H1 (cell line): ENCODE data around the gene MAP9. TPM values are rescaled to one million over a fixed set of nuclear protein-coding genes. Genes with fewer than 3 reads are reported as not detected.

Source experiments
- CTCF ChIA-PET: fragments of 300-600 bp; sonication (Branson Sonifier 250); formaldehyde crosslinking; loops from one replicate; lab custom pipeline; 2021; ENCODE audit not compliant: partially characterized antibody; lab: Charles Lee
- POLR2A ChIA-PET: fragments of 300-600 bp; sonication (Branson Sonifier 250); formaldehyde crosslinking; loops from one replicate; lab custom pipeline; 2021; ENCODE audit warnings: inconsistent platforms; ENCODE audit not compliant: partially characterized antibody; lab: Charles Lee
- DNase-seq, 2 experiments: peaks; one replicate each; pipeline versions ENCODE4 v3.0.0 to v3.0.0-alpha.2; 2010 to 2022; ENCODE audit warnings: low spot score in 2 of 2, low read depth in 1 of 2, mixed read lengths in 1 of 2
- FAIRE-seq: peaks from 2 replicates; lab custom pipeline; 2011; peaks lifted over from hg19 to GRCh38; lab: Jason Lieb, UNC
- H2AFZ ChIP-seq: 2 replicates; pipeline ENCODE4 v1.8.1; 2012; ENCODE audit warnings: low read length, inconsistent platforms
- H2AK5ac ChIP-seq: 2 replicates; pipeline ENCODE4 v1.6.1; 2013; ENCODE audit warnings: low read depth, low read length
- H2BK120ac ChIP-seq: replicated peaks from 2 replicates; pipeline ENCODE3; 2013; ENCODE audit warnings: low read depth, low read length, inconsistent platforms
- H2BK12ac ChIP-seq: 2 replicates; pipeline ENCODE4 v1.6.1; 2013; ENCODE audit warnings: low read depth, low read length
- H2BK15ac ChIP-seq: 2 replicates; pipeline ENCODE4 v1.6.1; 2013; ENCODE audit warnings: low read length
- H2BK20ac ChIP-seq: 2 replicates; pipeline ENCODE4 v1.6.1; 2013; ENCODE audit warnings: low read length
- H2BK5ac ChIP-seq: 2 replicates; pipeline ENCODE4 v1.6.1; 2013; ENCODE audit warnings: low read depth, low read length
- H3K14ac ChIP-seq: 2 replicates; pipeline ENCODE4 v1.6.1; 2013; ENCODE audit warnings: inconsistent platforms; ENCODE audit not compliant: insufficient read length
- H3K18ac ChIP-seq: 2 replicates; pipeline ENCODE4 v1.6.1; 2013; ENCODE audit warnings: low read length; ENCODE audit errors: extremely low read depth
- H3K23ac ChIP-seq: 2 replicates; pipeline ENCODE4 v1.6.1; 2013; ENCODE audit warnings: inconsistent platforms; ENCODE audit not compliant: insufficient read length
- H3K23me2 ChIP-seq: 2 replicates; pipeline ENCODE4 v1.6.1; 2013; ENCODE audit warnings: low read depth, low read length
- H3K27ac ChIP-seq: 2 replicates; pipeline ENCODE4 v1.6.1; 2011; ENCODE audit warnings: low read depth, low read length, inconsistent platforms
- H3K27me3 ChIP-seq, 4 experiments: replicated peaks in 1 of 4; 1 replicate in 1 of 4; 2 replicates in 3 of 4; pipeline versions ENCODE4 v1.6.1 to v1.8.1; 2011 to 2013; ENCODE audit warnings: low read length in 3 of 4, mild to moderate bottlenecking in 3 of 4, inconsistent platforms in 2 of 4, mixed read lengths in 2 of 4, moderate library complexity in 1 of 4; ENCODE audit not compliant: control insufficient read depth in 3 of 4, insufficient read depth in 3 of 4; ENCODE audit errors: extremely low read depth in 1 of 4
- H3K36me3 ChIP-seq, 4 experiments: 2 replicates each; pipeline versions ENCODE4 v1.6.1 to v1.8.1; 2011 to 2013; ENCODE audit warnings: mild to moderate bottlenecking in 4 of 4, low read length in 3 of 4, moderate library complexity in 2 of 4, control low read depth in 1 of 4, inconsistent platforms in 1 of 4; ENCODE audit not compliant: insufficient read depth in 4 of 4, control insufficient read depth in 2 of 4
- H3K4ac ChIP-seq: replicated peaks from 2 replicates; pipeline ENCODE3; 2013; ENCODE audit warnings: low read length, low read depth, mixed read lengths, inconsistent platforms; ENCODE audit not compliant: insufficient read length
- H3K4me1 ChIP-seq, 4 experiments: replicated peaks in 1 of 4; 1 replicate in 1 of 4; 2 replicates in 3 of 4; pipeline versions ENCODE4 v1.6.1 to v1.8.1; 2011 to 2013; ENCODE audit warnings: low read length in 3 of 4, inconsistent platforms in 2 of 4, mixed read lengths in 1 of 4; ENCODE audit not compliant: insufficient read depth in 4 of 4, control insufficient read depth in 3 of 4
- H3K4me2 ChIP-seq, 2 experiments: 2 replicates each; pipeline versions ENCODE4 v1.6.1 to v1.8.1; 2011 to 2013; ENCODE audit warnings: low read depth in 2 of 2, low read length in 2 of 2, control low read depth in 1 of 2, inconsistent platforms in 1 of 2, mild to moderate bottlenecking in 1 of 2; ENCODE audit not compliant: insufficient read depth in 1 of 2
- H3K4me3 ChIP-seq, 4 experiments: fragments of 200-600, 300-600 bp in 1 of 4; sonication (generic), shearing (Covaris generic), sonication (Bioruptor Twin) in 1 of 4; 2 replicates each; pipeline versions ENCODE4 v1.5.1 to v1.8.1; 2011 to 2016; ENCODE audit warnings: low read length in 4 of 4, low read depth in 3 of 4, control low read depth in 2 of 4, inconsistent platforms in 2 of 4, mild to moderate bottlenecking in 2 of 4, mixed read lengths in 1 of 4, moderate library complexity in 1 of 4; ENCODE audit not compliant: insufficient read depth in 2 of 4; ENCODE audit errors: extremely low read depth in 1 of 4
- H3K56ac ChIP-seq: replicated peaks from 2 replicates; pipeline ENCODE3; 2013; ENCODE audit warnings: low read depth, mild to moderate bottlenecking, mixed read lengths, low read length, inconsistent platforms; ENCODE audit not compliant: insufficient read length
- H3K79me1 ChIP-seq: 2 replicates; pipeline ENCODE4 v1.6.1; 2013; ENCODE audit warnings: low read depth, low read length, control low read depth
- H3K79me2 ChIP-seq, 2 experiments: 2 replicates each; pipeline versions ENCODE4 v1.6.1 to v1.8.1; 2012 to 2013; ENCODE audit warnings: low read length in 2 of 2, mild to moderate bottlenecking in 2 of 2, inconsistent platforms in 1 of 2; ENCODE audit not compliant: insufficient read depth in 2 of 2, control insufficient read depth in 1 of 2
- H3K9ac ChIP-seq, 4 experiments: replicated peaks in 1 of 4; 1 replicate in 1 of 4; 2 replicates in 3 of 4; pipeline versions ENCODE4 v1.6.1 to v1.8.1; 2011 to 2013; ENCODE audit warnings: low read depth in 3 of 4, low read length in 3 of 4, control low read depth in 2 of 4, mild to moderate bottlenecking in 2 of 4, moderate library complexity in 2 of 4, inconsistent platforms in 1 of 4; ENCODE audit errors: extremely low read depth in 1 of 4
- H3K9me3 ChIP-seq, 2 experiments: 2 replicates each; pipeline versions ENCODE4 v1.6.1 to v1.8.1; 2012 to 2013; ENCODE audit warnings: mild to moderate bottlenecking in 2 of 2, moderate library complexity in 2 of 2, control low read depth in 1 of 2, inconsistent platforms in 1 of 2, low read depth in 1 of 2, low read length in 1 of 2, mixed read lengths in 1 of 2; ENCODE audit not compliant: insufficient read depth in 2 of 2
- H4K20me1 ChIP-seq, 2 experiments: replicated peaks in 1 of 2; 2 replicates each; pipeline versions ENCODE3 to v1.8.1; 2011 to 2013; ENCODE audit warnings: inconsistent platforms in 2 of 2, low read length in 2 of 2, mild to moderate bottlenecking in 1 of 2; ENCODE audit not compliant: insufficient read depth in 2 of 2, control insufficient read depth in 1 of 2
- H4K5ac ChIP-seq: 2 replicates; pipeline ENCODE4 v1.6.1; 2013; ENCODE audit warnings: low read length, low read depth, mixed read lengths, inconsistent platforms; ENCODE audit not compliant: insufficient read length
- H4K8ac ChIP-seq: 2 replicates; pipeline ENCODE4 v1.8.0; 2013; ENCODE audit warnings: mild to moderate bottlenecking, moderate library complexity, low read length, inconsistent platforms; ENCODE audit not compliant: insufficient read depth; ENCODE audit errors: extremely low read depth
- H4K91ac ChIP-seq: replicated peaks from 2 replicates; pipeline ENCODE3; 2013; ENCODE audit warnings: low read length, mixed read lengths, inconsistent platforms; ENCODE audit not compliant: insufficient read length
- ATF2 ChIP-seq: IDR thresholded peaks from 2 replicates; pipeline ENCODE4 v1.6.1; 2012; ENCODE audit warnings: low read length, inconsistent platforms
- KDM1A ChIP-seq: fragments of 200-600, 300-600 bp; sonication (generic); IDR thresholded peaks from 2 replicates; pipeline ENCODE4 v1.7.1; 2016; ENCODE audit warnings: mild to moderate bottlenecking, low read length, borderline replicate concordance
- WGBS, 2 experiments: shearing (Covaris generic) in 1 of 2; methylation state at CpG; one replicate each; pipeline versions ENCODE4 v1.1.6 to v1.1.7; 2013 to 2015; ENCODE audit warnings: low lambda C conversion rate in 2 of 2, mixed read lengths in 2 of 2, inconsistent platforms in 1 of 2, low coverage in 1 of 2, missing lambda C conversion rate in 1 of 2; ENCODE audit not compliant: insufficient replicate concordance in 2 of 2, insufficient coverage in 1 of 2, insufficient read length in 1 of 2; ENCODE audit errors: extremely low coverage in 1 of 2, missing lambda C conversion rate in 1 of 2; 5-methylcytosine and 5-hydroxymethylcytosine counted together
- polyA plus RNA-seq, 7 experiments: library from polyadenylated mRNA; depleted of rRNA in 3 of 7; stranded (reverse) in 5 of 7; unstranded in 2 of 7; fragments of >200 nt in 5 of 7; fragments of 200-250 nt in 2 of 7; gene quantifications; 1 replicate in 5 of 7; 2 replicates in 1 of 7; 4 replicates in 1 of 7; pipeline versions ENCODE4 v1.2.1 to v1.2.3, GENCODE V29; 2011 to 2013; ENCODE audit warnings: missing spikeins in 2 of 7, mixed read lengths in 2 of 7
- total RNA-seq: library from RNA; stranded (reverse); fragmentation: NEBNext Ultra II Directional; extraction: Animal tissue kit (Norgen Biotek cat#: 25700); gene quantifications from 2 replicates; pipeline ENCODE4 v1.2.1, GENCODE V29; 2021

Gene MAP9
- total and polyA plus RNA-seq, 2 of the 8 experiments (the other 6 are each of a cell fraction or from before 2014, with no cell fraction given) = 2.1 to 18.9 TPM

GRCh38 chr4:155339588-155339987, 37.2 kb downstream of the MAP9 start:
- H3K79me2 ChIP-seq = no peaks in the 10 kb centered on the region
- WGBS, 2 experiments = 85% methylated on average over 6 of the region's 6 CpGs; no CpG with 5 or more reads in 1 of the 2 experiments
- no peak overlapping the region for H3K4me3 ChIP-seq
- no peaks in the 10 kb centered on the region for H3K27me3 ChIP-seq
- no peak overlapping the region for H2BK120ac ChIP-seq
- H2BK5ac ChIP-seq = no peak overlapping the region
- no peak overlapping the region for H2BK15ac ChIP-seq
- no peak overlapping the region for H4K91ac ChIP-seq
- TF ChIP-seq KDM1A (no peak), ATF2 (no peak)
- H3K79me1 ChIP-seq = no peaks in the 10 kb centered on the region
- POLR2A ChIA-PET = no interaction called here
- H4K8ac ChIP-seq = no peak overlapping the region
- H3K36me3 ChIP-seq = no peaks in the 10 kb centered on the region
- H3K9me3 ChIP-seq = peaks cover 5 to 9% of the 10 kb centered on the region in 2 experiments; a peak in 3 of 4 replicates
- FAIRE-seq = no peak
- no peak overlapping the region for H2AFZ ChIP-seq
- no peak for DNase-seq
- H3K23ac ChIP-seq = no peak overlapping the region
- H3K4ac ChIP-seq = no peak overlapping the region
- no peak overlapping the region for H3K14ac ChIP-seq
- no peak overlapping the region for H2BK20ac ChIP-seq
- no peaks in the 10 kb centered on the region for H4K20me1 ChIP-seq
- no peak overlapping the region for H3K4me2 ChIP-seq
- H3K9ac ChIP-seq = no peak overlapping the region
- no peak overlapping the region for H2AK5ac ChIP-seq
- H3K4me1 ChIP-seq = no peaks in the 10 kb centered on the region
- CTCF ChIA-PET = interaction anchor here (0.9 to 1.0 kb wide), 2 partner anchors 10 to 13 kb away, joined by 3 read pairs; no protein-coding TSS in a partner anchor
- H3K23me2 ChIP-seq = no peaks in the 10 kb centered on the region
- H2BK12ac ChIP-seq = no peak overlapping the region
- H4K5ac ChIP-seq = no peak overlapping the region
- no peak overlapping the region for H3K56ac ChIP-seq
- H3K27ac ChIP-seq = no peak overlapping the region
- H3K18ac ChIP-seq = no peak overlapping the region
